Fibroblast of pulmonary artery (primary cell): ENCODE measurements around the gene MAP2K1.

Source experiments
- DNase-seq: peaks from one replicate; pipeline ENCODE4 v3.0.0-alpha.2; 2010; ENCODE audit warnings: low read depth
- H3K4me3 ChIP-seq: replicated peaks from 2 replicates; pipeline ENCODE4 v1.5.1; 2011; ENCODE audit warnings: low read depth, mild to moderate bottlenecking, control low read depth, low read length, moderate library complexity
- CTCF ChIP-seq: IDR thresholded peaks from 2 replicates; pipeline ENCODE4 v1.5.1; 2011; ENCODE audit warnings: mild to moderate bottlenecking, control low read depth, low read length, inconsistent platforms; ENCODE audit errors: missing control alignments

The MAP2K1 gene

GRCh38 chr15:66477011-66477410, 90.3 kb downstream of the MAP2K1 start:
- no peak overlapping the region for H3K4me3 ChIP-seq
- no peak for DNase-seq
- no peak for TF ChIP-seq CTCF

GRCh38 chr15:66480267-66480666, 93.6 kb downstream of the MAP2K1 start:
- no peak for DNase-seq
- H3K4me3 ChIP-seq: no peak overlapping the region
- no peak for TF ChIP-seq CTCF

GRCh38 chr15:66481107-66481856, 94.6 kb downstream of the MAP2K1 start:
- no peak for DNase-seq
- TF ChIP-seq CTCF: no peak
- H3K4me3 ChIP-seq: no peak overlapping the region

GRCh38 chr15:66482539-66482938, 95.8 kb downstream of the MAP2K1 start:
- H3K4me3 ChIP-seq: no peak overlapping the region
- no peak for DNase-seq
- no peak for TF ChIP-seq CTCF

GRCh38 chr15:66483131-66483566, 96.4 kb downstream of the MAP2K1 start:
- no peak for TF ChIP-seq CTCF
- DNase-seq: no peak

DNA sequence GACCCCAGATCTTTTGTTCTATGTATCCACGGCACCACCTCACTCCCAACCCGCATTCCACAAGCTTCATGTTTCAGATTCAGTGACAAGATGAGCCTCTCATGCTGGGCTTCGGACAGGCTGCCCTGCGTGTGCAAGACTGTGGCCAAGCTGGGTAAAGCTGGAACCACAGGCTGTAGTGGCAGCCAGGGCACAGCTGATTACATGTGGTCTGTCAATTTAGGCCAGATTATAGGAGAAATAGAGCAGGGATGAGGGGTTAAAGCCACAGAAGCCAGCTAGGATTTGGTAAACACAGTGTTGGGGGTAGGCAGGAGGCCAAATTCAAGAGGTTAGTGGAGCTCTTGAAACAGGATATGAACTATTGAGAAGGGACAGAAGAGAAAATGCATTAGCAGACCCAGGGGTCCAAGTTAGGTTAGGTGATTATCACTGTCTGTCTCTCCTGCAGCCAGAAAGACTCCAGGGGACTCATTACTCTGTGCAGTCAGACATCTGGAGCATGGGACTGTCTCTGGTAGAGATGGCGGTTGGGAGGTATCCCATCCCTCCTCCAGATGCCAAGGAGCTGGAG, 97.9 kb downstream of the MAP2K1 start:
- no peak for DNase-seq
- TF ChIP-seq CTCF: no peak
- no peak overlapping the region for H3K4me3 ChIP-seq

More at GRCh38 chr15:66483131-66483566, 96.4 kb downstream of the MAP2K1 start:
- no peak overlapping the region for H3K4me3 ChIP-seq
